SU-DHL-6 (cell line): ENCODE data around the gene NPAS1.

Experiments used
- EZH2phosphoT487 ChIP-seq: fragments of 200-600 bp; sonication (generic), shearing (Covaris generic); conservative IDR thresholded peaks from 2 replicates; pipeline ENCODE4 v1.6.1; 2018; ENCODE audit warnings: mild to moderate bottlenecking, antibody characterized with exemption, low read length, moderate library complexity, mixed read lengths
- TF ChIP-seq, protein P1 (sequence below): fragments of 200-600 bp; sonication (generic); IDR thresholded peaks from one replicate; pipeline ENCODE4 v1.5.1; 2017; ENCODE audit warnings: antibody characterized with exemption, mild to moderate bottlenecking, low read length, moderate library complexity; ENCODE audit not compliant: insufficient read depth, poor library complexity, severe bottlenecking

DNA sequence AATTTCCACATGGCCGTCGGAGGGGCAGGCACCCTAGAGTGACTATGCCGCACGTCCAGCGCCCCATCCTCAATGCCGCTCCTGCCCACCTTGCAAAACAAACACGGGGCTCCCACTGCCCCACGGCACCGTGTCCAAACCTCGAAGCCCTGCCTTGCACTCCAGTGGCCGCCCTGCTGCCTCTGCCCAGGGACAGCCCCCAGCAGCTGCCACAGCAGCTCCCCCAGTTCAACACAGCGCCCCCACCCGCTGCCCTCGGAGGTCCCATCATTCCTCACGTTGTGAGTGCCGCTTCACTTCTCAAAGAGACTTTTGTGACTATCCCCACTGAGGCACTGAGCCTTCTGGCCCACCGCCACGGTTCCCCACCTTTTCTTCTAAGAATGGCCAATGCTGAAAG is 51.1 kb downstream of the NPAS1 start:
- TF ChIP-seq EZH2phosphoT487 = no peak
- TF ChIP-seq, protein P1, sequence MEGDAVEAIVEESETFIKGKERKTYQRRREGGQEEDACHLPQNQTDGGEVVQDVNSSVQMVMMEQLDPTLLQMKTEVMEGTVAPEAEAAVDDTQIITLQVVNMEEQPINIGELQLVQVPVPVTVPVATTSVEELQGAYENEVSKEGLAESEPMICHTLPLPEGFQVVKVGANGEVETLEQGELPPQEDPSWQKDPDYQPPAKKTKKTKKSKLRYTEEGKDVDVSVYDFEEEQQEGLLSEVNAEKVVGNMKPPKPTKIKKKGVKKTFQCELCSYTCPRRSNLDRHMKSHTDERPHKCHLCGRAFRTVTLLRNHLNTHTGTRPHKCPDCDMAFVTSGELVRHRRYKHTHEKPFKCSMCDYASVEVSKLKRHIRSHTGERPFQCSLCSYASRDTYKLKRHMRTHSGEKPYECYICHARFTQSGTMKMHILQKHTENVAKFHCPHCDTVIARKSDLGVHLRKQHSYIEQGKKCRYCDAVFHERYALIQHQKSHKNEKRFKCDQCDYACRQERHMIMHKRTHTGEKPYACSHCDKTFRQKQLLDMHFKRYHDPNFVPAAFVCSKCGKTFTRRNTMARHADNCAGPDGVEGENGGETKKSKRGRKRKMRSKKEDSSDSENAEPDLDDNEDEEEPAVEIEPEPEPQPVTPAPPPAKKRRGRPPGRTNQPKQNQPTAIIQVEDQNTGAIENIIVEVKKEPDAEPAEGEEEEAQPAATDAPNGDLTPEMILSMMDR = no peak
